Thymus (tissue), 11 donors: ENCODE measurements around the gene AADAT. TPM values are rescaled to one million over a fixed set of nuclear protein-coding genes. Genes with fewer than 3 reads are reported as not detected.

ENCODE experiments used
- DNase-seq, 9 donors: peaks; one replicate each; pipeline ENCODE4 v3.0.0-alpha.2; 2013; ENCODE audit warnings: low spot score in 9 of 9, low read depth in 6 of 9, missing footprints in 1 of 9
- H3K27ac ChIP-seq, 2 donors: one replicate each; pipeline ENCODE4 v1.5.1; 2013; ENCODE audit warnings: control low read depth in 1 of 2, low read depth in 1 of 2, low read length in 1 of 2, mild to moderate bottlenecking in 1 of 2, moderate library complexity in 1 of 2
- H3K27me3 ChIP-seq, 2 donors: one replicate each; pipeline ENCODE4 v1.5.1; 2013; ENCODE audit warnings: low read length in 1 of 2; ENCODE audit not compliant: control insufficient read depth in 2 of 2, insufficient read depth in 1 of 2
- H3K36me3 ChIP-seq, 2 donors: one replicate each; pipeline ENCODE4 v1.5.1; 2013; ENCODE audit warnings: low read length in 1 of 2, mild to moderate bottlenecking in 1 of 2, moderate library complexity in 1 of 2; ENCODE audit not compliant: control insufficient read depth in 2 of 2, insufficient read depth in 2 of 2
- H3K4me1 ChIP-seq, 2 donors: one replicate each; pipeline ENCODE4 v1.5.1; 2013; ENCODE audit warnings: low read length in 2 of 2; ENCODE audit not compliant: control insufficient read depth in 2 of 2, insufficient read depth in 2 of 2
- H3K4me3 ChIP-seq, 2 donors: one replicate each; pipeline ENCODE4 v1.5.1; 2013; ENCODE audit warnings: low read length in 2 of 2, control low read depth in 1 of 2, mild to moderate bottlenecking in 1 of 2
- H3K9me3 ChIP-seq, 2 donors: one replicate each; pipeline ENCODE4 v1.5.1; 2013; ENCODE audit warnings: low read length in 1 of 2, mild to moderate bottlenecking in 1 of 2; ENCODE audit not compliant: control insufficient read depth in 2 of 2, insufficient read depth in 1 of 2
- WGBS: extraction: QIAGEN DNeasy Blood & Tissue Kit; methylation state at CpG from one replicate; pipeline ENCODE4 v1.1.7; 2013; 5-methylcytosine and 5-hydroxymethylcytosine counted together
- polyA plus RNA-seq: library from polyadenylated mRNA; stranded (reverse); fragments of 200-250 nt; gene quantifications from one replicate; pipeline ENCODE4 v1.2.3, GENCODE V29; 2013
- total RNA-seq: library from RNA; stranded (reverse); fragments of 120-200 nt; gene quantifications from one replicate; pipeline ENCODE4 v1.2.4, GENCODE V29; 2013
- donor health status: healthy.

Gene AADAT
- total and polyA plus RNA-seq, 2 donors, result 1.7 to 3.3 TPM

DNA sequence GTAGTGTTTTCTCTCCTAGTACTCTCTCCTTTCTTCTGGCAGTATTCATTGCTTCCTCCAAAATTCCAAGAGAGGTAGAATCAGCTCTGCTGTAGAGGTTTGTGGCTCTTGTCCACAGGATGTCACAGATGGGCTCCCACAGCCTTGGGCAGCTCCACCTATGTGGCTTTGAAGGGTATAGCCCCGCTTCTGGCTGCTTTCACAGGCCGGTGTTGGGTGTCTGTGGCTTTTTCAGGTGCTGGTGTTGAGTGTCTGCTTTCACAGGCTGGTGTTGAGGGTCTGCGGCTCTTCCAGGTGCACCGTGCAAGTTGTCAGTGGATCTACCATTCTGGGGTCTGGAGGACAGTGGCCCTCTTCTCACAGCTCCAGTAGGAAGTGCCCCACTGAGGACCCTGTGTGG lies 7.9 kb upstream of the AADAT start:
- WGBS, result 13% methylated on average over 4 of the region's 4 CpGs
- no peaks in the 10 kb centered on the region for H3K36me3 ChIP-seq
- DNase-seq, result peak in 1 of 9 donors; percentile 15
- H3K4me1 ChIP-seq, result no peaks in the 10 kb centered on the region
- no peaks in the 10 kb centered on the region for H3K27me3 ChIP-seq
- no peak overlapping the region for H3K4me3 ChIP-seq
- no peaks in the 10 kb centered on the region for H3K9me3 ChIP-seq
- no peak overlapping the region for H3K27ac ChIP-seq

- Histone ChIP-seq H3K9me3 (no peaks in the 10 kb centered on the region), H3K4me1 (peaks cover 1 to 6% of the 10 kb centered on the region in 2 donors), H3K4me3 (no peak overlapping the region), H3K27me3 (peaks cover 0 to 11% of the 10 kb centered on the region in 2 donors), H3K27ac (no peak overlapping the region), H3K36me3 (no peaks in the 10 kb centered on the region)
- DNase-seq, result no peak
- WGBS, result 95% methylated on average over 2 of the region's 2 CpGs
Observed at GRCh38 chr4:170093973-170094535, 4.3 kb upstream of the AADAT start.

DNA sequence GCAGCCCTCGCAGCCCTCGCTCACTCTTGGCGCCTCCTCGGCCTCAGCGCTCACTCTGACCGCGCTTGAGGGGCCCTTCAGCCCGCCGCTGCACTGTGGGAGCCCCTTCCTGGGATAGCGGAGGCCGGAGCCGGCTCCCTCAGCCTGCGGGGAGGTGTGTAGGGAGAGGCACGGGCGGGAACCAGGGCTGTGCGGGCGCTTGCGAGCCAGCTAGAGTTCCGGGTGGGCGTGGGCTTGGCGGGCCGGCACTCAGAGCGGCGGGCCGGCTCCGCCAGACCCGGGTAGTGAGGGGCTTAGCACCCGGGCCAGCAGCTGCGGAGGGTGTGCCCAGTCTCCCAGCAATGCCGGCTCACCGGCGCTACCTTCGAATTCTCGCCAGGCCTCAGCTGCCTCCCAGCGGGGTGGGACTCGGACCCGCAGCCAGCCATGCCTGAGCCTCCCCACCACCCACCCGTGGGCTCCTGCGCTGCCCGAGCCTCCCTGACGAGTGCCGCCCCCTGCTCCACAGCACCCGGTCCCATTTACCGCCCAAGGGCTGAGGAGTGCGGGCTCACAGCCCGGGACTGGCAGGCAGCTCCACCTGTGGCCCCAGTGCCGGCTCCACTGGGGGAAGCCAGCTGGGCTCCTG lies 1.4 kb upstream of the AADAT start:
- Histone ChIP-seq H3K9me3 (no peaks in the 10 kb centered on the region), H3K27ac (no peak overlapping the region), H3K4me3 (no peak overlapping the region), H3K27me3 (peaks cover 0 to 11% of the 10 kb centered on the region in 2 donors), H3K36me3 (no peaks in the 10 kb centered on the region), H3K4me1 (peaks cover 5 to 7% of the 10 kb centered on the region in 2 donors)
- 98% methylated on average over 47 of the region's 47 CpGs for WGBS
- no peak for DNase-seq

DNA sequence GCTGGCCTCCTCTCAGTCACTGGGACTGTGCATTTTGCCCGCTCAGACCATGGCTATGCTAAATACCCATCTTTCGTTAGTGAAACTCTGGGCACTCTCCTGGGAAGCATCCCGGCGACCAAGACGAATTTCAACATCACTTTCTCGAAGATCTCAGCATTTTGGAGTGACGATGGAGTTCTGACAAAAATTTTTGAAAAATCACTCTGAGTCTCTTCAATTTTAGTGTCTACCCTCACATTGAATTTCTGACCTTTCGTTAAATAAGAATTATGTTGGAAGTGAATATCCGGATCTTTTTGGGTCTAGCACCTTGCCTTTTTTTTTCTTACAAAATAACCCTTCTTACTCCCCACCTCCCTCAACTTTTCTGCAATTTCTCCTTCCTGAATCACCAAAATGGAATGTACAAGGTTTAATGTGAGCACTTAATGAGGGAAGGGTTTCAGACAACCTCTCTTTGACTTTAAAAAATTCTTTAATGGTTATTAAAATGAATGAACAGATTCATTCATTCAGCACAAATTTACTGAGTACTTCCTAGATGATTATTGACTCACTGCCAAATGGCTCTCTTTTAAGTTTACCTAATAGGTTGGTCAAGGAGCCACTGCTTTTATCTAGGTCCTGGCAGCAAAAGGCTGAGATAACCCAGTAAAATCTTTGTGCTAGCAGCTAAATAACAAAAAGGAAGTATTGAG lies 746 bp upstream of the AADAT start:
- Histone ChIP-seq H3K36me3 (no peaks in the 10 kb centered on the region), H3K4me1 (peaks cover 5 to 7% of the 10 kb centered on the region in 2 donors), H3K4me3 (peak overlapping the region; percentile 62 to 80), H3K27me3 (peaks cover 0 to 11% of the 10 kb centered on the region in 2 donors), H3K9me3 (no peaks in the 10 kb centered on the region), H3K27ac (no peak overlapping the region)
- no peak for DNase-seq
- 25% methylated on average over 9 of the region's 9 CpGs for WGBS

DNA sequence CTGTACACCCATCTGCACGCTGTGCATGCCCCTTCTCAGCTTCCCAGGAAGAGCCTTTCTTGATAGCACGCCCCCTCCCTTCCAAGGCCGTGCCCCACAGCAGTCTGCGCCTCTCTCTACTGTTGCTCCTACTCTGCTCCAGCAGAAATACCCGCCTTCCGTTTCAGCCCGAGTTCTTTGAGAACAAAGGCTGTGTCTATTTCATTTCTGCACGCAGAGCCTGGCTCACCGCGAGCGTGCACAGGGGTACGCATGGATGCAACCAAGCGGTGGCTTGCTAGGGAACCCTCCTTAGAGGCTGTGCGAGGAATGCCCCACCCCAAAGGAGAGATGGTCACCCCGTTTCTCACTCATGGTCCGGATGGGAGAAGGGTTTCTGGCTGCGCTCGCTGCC lies 485 bp downstream of the AADAT start:
- H3K36me3 ChIP-seq, result no peaks in the 10 kb centered on the region
- peaks cover 0 to 11% of the 10 kb centered on the region in 2 donors for H3K27me3 ChIP-seq
- under 1% methylated on average over 18 of the region's 18 CpGs for WGBS
- peak in 8 of 9 donors; percentile 24 to 77 (median 45) for DNase-seq
- H3K9me3 ChIP-seq, result no peaks in the 10 kb centered on the region
- H3K4me1 ChIP-seq, result peaks cover 5 to 7% of the 10 kb centered on the region in 2 donors
- H3K27ac ChIP-seq, result no peak overlapping the region
- peak overlapping the region; percentile 62 to 80 for H3K4me3 ChIP-seq

DNA sequence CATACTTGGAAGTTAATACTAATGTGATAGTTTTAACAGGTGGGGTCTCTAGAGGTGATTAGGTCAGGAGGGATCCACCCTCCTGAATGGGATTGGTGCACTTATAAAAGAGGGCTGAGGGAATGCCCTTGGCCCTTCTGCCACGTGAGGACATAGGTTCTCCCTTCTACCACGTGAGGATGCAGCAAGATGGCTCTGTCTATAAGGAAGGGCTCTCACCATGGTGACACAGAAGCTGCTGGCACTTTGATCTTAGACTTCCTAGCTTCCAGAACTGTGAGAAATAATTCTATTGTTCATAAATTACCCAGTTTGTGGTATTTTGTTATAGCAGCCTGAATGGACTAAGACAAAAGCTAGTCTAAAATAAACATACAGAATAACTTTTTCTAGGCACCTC lies 1.0 kb downstream of the AADAT start:
- Histone ChIP-seq H3K27ac (no peak overlapping the region), H3K9me3 (no peaks in the 10 kb centered on the region), H3K4me1 (peaks cover 5 to 7% of the 10 kb centered on the region in 2 donors), H3K4me3 (peak overlapping the region; percentile 62 to 80), H3K36me3 (no peaks in the 10 kb centered on the region), H3K27me3 (peaks cover 0 to 11% of the 10 kb centered on the region in 2 donors)
- WGBS, result 79% methylated on average over 2 of the region's 2 CpGs
- DNase-seq, result no peak

DNA sequence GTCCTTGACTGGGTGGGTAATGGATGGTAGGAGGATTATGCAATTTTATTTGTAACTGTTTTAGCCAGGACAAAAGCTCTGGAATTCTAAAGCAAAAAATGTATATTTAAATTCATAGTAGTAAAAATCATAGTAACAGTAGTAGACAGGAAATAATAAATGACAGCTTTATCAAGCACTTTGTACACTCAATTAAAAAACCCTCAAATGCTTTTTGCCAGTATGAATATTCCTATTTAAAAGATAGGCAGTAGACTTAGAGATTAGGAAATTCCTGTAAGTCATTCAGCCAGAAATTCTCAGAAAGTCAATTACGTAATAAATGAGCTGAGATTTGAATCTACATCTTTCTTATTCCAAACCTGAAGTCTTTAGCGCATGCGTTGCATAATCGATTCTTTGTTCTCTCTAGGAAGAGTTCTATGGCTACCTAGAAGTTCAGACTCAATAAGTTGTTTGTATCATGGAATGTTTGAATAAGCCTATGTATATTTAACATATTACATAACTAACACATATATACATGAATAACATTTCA lies 2.5 kb downstream of the AADAT start:
- Histone ChIP-seq H3K27ac (no peak overlapping the region), H3K4me3 (no peak overlapping the region), H3K36me3 (no peaks in the 10 kb centered on the region), H3K27me3 (peaks cover 0 to 11% of the 10 kb centered on the region in 2 donors), H3K9me3 (no peaks in the 10 kb centered on the region), H3K4me1 (peaks cover 5 to 7% of the 10 kb centered on the region in 2 donors)
- no peak for DNase-seq
- WGBS, result 73% methylated on average over 4 of the region's 4 CpGs

DNA sequence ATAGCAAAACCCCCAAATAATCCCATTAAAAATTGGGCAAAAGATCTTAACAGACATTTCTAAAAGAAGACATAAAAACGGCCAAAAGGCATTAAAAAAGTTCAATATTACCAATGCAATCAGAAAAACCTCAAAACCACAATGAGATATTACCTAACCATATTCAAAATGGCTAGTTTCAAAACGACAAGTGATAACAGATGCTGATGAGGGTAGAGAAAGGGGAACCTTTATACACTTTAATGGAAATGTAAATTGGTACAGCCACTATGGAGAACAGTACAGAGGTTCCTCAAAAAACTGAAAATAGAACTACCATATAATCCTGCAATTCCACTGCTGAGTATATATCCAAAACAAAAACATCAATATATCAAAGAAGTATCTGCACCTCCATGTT lies 6.2 kb downstream of the AADAT start:
- Histone ChIP-seq H3K36me3 (peaks cover 0 to 3% of the 10 kb centered on the region in 2 donors), H3K4me1 (no peaks in the 10 kb centered on the region), H3K4me3 (no peak overlapping the region), H3K9me3 (no peaks in the 10 kb centered on the region), H3K27me3 (no peaks in the 10 kb centered on the region), H3K27ac (no peak overlapping the region)
- no peak for DNase-seq
- 66% methylated on average over 2 of the region's 2 CpGs for WGBS

DNA sequence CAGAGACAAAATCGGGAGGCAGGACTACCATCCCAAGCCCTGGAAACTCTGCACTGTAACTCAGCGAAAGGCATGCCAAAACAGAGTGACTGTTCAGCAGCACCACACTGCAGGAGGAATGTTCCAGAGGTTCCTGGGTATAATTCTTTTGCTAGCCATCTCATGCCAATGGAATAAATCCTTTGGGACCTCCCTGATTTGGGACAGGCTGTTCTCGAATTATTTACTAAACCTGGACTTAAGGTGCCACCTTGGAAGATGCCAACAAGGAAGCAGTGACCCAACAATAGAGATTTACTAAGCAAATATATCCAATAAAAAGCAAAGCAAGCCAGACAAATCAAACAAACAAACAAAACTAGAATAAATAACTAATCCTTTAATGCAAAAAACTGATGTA lies 9.3 kb downstream of the AADAT start:
- no peaks in the 10 kb centered on the region for H3K27me3 ChIP-seq
- no peak overlapping the region for H3K4me3 ChIP-seq
- no peak for DNase-seq
- H3K27ac ChIP-seq, result no peak overlapping the region
- H3K36me3 ChIP-seq, result peaks cover 0 to 3% of the 10 kb centered on the region in 2 donors
- H3K9me3 ChIP-seq, result no peaks in the 10 kb centered on the region
- WGBS, result 96% methylated on average over 3 of the region's 3 CpGs
- no peaks in the 10 kb centered on the region for H3K4me1 ChIP-seq
